D721Med (cell line): ENCODE measurements around the gene AMH.

Experiments
- DNase-seq: peaks from one replicate; pipeline ENCODE4 v3.0.0; 2011; ENCODE audit warnings: low spot score; ENCODE audit not compliant: insufficient read length
- FAIRE-seq: peaks from 2 replicates; lab custom pipeline; 2011; peaks lifted over from hg19 to GRCh38; lab: Jason Lieb, UNC
- TF ChIP-seq, protein P1 (sequence below): IDR thresholded peaks from 2 replicates; pipeline ENCODE4 v1.5.1; 2012; ENCODE audit warnings: mild to moderate bottlenecking, control low read depth; ENCODE audit not compliant: insufficient read depth; ENCODE audit errors: missing control alignments

AMH gene

DNA sequence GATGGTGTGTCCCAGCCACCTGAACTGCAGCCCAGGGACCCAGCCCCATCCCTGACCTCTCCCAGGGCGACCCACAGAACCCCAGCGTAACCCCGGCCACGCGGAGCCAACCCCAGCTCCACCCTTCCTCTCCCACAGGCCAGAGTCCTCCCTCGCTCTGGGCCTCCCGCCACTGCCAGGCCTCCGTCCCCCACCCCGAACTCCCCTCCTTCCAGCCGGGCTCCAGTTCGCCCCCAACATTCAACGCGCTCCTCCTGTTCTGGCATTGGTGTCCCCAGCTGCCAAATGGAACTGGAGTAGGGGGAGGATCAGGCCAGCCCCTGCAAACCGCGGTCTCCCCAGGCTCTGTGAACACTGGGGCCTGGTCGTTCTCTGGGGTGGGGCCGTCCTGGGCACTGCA lies 51.4 kb downstream of the AMH start:
- FAIRE-seq (no peak), DNase-seq (no peak)
- TF ChIP-seq, protein P1, sequence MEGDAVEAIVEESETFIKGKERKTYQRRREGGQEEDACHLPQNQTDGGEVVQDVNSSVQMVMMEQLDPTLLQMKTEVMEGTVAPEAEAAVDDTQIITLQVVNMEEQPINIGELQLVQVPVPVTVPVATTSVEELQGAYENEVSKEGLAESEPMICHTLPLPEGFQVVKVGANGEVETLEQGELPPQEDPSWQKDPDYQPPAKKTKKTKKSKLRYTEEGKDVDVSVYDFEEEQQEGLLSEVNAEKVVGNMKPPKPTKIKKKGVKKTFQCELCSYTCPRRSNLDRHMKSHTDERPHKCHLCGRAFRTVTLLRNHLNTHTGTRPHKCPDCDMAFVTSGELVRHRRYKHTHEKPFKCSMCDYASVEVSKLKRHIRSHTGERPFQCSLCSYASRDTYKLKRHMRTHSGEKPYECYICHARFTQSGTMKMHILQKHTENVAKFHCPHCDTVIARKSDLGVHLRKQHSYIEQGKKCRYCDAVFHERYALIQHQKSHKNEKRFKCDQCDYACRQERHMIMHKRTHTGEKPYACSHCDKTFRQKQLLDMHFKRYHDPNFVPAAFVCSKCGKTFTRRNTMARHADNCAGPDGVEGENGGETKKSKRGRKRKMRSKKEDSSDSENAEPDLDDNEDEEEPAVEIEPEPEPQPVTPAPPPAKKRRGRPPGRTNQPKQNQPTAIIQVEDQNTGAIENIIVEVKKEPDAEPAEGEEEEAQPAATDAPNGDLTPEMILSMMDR: no peak
